AG10803 (cell line): ENCODE measurements around the gene RAB41.
"Not testable (repeated sequence)": the region's sequence is repeated elsewhere in the genome, so short reads cannot be mapped to it uniquely, and the experiment has no call there.

Experiments used
- DNase-seq: peaks from one replicate; pipeline ENCODE4 v3.0.0; 2010; ENCODE audit warnings: low read depth
- H3K4me3 ChIP-seq: 2 replicates; pipeline ENCODE4 v1.5.1; 2011; ENCODE audit warnings: mild to moderate bottlenecking, low read length, control low read depth
- TF ChIP-seq, protein P1 (sequence below): conservative IDR thresholded peaks from 2 replicates; pipeline ENCODE4 v1.5.1; 2011; ENCODE audit warnings: mild to moderate bottlenecking, low read length, control low read depth, inconsistent platforms

RAB41 gene

DNA sequence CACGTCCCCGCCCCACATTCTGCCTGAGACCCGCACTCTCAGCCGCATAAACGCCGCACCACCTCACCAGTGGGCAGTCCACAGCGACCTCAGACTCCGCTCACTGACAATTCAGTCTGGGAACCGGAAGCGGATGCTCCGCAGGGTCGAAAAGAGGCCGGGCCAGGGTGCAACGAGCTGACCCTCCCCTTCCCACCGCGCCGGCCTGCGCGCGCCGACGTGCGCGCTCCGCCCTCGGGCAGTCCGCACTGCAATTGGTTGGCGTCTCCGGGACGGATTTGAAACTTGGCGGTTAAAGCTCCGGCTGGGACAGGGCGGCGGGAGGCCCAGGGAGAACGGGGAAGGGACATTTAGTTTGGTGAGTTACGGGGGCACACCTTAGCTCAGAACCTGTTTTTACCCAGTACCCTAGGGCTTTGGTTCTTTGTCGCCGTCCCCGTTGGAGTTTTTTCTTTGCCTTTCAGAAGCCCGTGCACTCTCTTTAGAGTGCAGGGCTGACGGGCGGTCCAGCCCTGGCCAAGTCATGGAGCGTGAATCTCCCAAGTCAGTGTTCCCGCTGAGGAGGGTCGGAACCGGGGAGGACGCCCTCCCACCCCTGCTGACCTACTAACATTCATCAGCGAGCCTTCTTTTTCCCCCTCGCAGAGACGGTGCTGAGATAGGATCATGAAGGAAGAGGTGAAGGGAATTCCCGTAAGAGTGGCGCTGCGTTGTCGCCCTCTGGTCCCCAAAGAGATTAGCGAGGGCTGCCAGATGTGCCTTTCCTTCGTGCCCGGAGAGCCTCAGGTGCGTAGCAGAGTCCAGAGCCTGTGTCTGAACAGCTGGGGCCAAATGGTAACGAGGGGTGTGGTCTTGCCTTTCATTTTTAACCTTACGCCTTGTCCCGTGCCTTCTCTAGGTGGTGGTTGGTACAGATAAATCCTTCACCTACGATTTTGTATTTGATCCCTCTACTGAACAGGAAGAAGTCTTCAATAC lies 8.1 kb downstream of the RAB41 start, which contains the start of the genes KIF4A and PDZD11:
KIF4A (plus strand) TSS at position 312 of the 978 bp plus-strand sequence; CDS start at position 667, 355 bp downstream.
PDZD11 (minus strand) TSS at position 135 of the 978 bp plus-strand sequence. CDS start 586 bp downstream, outside the sequence.
- TF ChIP-seq, protein P1, sequence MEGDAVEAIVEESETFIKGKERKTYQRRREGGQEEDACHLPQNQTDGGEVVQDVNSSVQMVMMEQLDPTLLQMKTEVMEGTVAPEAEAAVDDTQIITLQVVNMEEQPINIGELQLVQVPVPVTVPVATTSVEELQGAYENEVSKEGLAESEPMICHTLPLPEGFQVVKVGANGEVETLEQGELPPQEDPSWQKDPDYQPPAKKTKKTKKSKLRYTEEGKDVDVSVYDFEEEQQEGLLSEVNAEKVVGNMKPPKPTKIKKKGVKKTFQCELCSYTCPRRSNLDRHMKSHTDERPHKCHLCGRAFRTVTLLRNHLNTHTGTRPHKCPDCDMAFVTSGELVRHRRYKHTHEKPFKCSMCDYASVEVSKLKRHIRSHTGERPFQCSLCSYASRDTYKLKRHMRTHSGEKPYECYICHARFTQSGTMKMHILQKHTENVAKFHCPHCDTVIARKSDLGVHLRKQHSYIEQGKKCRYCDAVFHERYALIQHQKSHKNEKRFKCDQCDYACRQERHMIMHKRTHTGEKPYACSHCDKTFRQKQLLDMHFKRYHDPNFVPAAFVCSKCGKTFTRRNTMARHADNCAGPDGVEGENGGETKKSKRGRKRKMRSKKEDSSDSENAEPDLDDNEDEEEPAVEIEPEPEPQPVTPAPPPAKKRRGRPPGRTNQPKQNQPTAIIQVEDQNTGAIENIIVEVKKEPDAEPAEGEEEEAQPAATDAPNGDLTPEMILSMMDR, result no peak
- peak; percentile 75 for DNase-seq

GRCh38 chrX:70292788-70293187 lies 10.8 kb downstream of the RAB41 start:
- H3K4me3 ChIP-seq, result no peak overlapping the region
- peak; percentile 27 for DNase-seq

More for the DNA sequence above, 8.1 kb downstream of the RAB41 start, which contains the start of the genes KIF4A and PDZD11:
- peak within 1 kb of the TSS; percentile 81 for H3K4me3 ChIP-seq

DNA sequence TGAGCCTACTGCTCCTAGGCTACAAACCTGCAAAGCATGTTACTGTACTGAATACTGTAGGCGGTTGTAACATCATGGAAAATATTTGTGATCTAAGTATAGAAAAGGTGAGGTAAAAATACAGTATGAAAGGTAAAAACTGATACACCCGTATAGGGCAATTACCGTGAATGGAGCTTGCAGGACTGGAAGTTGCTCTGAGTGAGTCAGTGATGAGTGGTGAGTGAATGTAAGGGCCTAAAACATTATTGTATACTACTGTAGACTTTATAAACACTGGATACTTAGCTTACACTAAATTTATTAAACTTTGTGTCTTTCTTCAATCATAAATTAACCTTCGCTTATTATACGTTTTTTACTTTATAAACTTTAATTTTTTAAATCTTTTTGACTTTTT lies 11.6 kb downstream of the RAB41 start:
- DNase-seq, result no peak
- H3K4me3 ChIP-seq, result no peak overlapping the region
- TF ChIP-seq, protein P1, result no peak

More at GRCh38 chrX:70292788-70293187, 10.8 kb downstream of the RAB41 start:
- TF ChIP-seq, protein P1, result no peak

- no peak overlapping the region for H3K4me3 ChIP-seq
- peak; percentile 57 for DNase-seq
- TF ChIP-seq, protein P1, result no peak
These were observed 19.7 kb downstream of the RAB41 start for GRCh38 chrX:70301716-70302115.

DNA sequence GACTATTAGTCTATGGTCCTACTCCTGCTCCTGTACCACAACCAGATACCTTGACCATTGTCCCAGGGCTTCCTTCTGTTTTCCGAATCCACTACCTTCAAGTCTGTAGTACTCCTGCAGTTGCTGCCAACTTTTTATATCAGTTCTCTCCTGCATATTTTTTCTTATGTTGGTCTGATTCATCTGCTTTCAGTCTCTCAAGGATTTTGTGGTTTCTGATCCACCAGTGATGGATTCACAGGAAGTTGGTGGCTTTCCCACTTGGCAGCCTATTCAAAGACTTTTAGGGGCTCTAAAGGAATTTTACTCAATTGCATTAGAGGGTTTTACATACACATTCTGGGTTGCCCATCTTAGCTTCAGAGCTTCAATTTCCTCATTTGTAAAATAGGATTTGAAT lies 31.5 kb downstream of the RAB41 start:
- TF ChIP-seq, protein P1, result no peak
- DNase-seq, result peak; percentile 50
- no peak overlapping the region for H3K4me3 ChIP-seq

DNA sequence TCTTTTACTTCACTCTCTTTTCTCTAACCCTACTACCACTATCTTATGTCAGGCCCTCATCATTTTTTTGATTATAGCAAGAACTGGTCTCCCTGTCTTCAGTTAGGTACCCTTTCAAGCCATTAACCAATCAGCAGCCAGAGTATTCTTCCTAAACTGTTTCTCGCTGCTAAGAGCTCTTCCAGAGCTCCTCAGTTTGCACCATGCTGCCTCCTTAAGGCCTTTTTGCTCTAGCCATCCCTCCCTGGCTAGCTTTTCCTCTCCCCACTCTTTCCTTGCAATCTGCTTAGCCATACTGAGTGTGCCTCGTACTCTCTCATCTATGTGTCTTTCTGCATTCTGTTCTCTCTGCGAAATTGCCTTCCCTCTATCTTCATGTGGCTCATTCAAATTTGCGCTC lies 40.8 kb downstream of the RAB41 start:
- no peak overlapping the region for H3K4me3 ChIP-seq
- TF ChIP-seq, protein P1, result no peak
- DNase-seq, result no peak

- DNase-seq, result not testable (repeated sequence)
These were observed 41.7 kb downstream of the RAB41 start for GRCh38 chrX:70323628-70324027.

More at GRCh38 chrX:70323628-70324027, 41.7 kb downstream of the RAB41 start:
- not testable (repeated sequence) for H3K4me3 ChIP-seq
